Jurkat, Clone E6-1 (cell line): Measurements from ENCODE around the gene SETD2.

Experiments
- DNase-seq: peaks from one replicate; pipeline ENCODE4 v3.0.0-alpha.2; 2011; ENCODE audit warnings: low read depth, low spot score
- H3K4me3 ChIP-seq: 2 replicates; pipeline ENCODE4 v1.5.1; 2011; ENCODE audit warnings: mild to moderate bottlenecking, low read length, control low read depth, moderate library complexity

The SETD2 gene

GRCh38 chr3:46977811-46978195, 186.1 kb downstream of the SETD2 start:
- H3K4me3 ChIP-seq, result 0 out of 2 replicates have a peak overlapping the region, but pooled peaks have one; percentile 86
- DNase-seq, result no peak

DNA sequence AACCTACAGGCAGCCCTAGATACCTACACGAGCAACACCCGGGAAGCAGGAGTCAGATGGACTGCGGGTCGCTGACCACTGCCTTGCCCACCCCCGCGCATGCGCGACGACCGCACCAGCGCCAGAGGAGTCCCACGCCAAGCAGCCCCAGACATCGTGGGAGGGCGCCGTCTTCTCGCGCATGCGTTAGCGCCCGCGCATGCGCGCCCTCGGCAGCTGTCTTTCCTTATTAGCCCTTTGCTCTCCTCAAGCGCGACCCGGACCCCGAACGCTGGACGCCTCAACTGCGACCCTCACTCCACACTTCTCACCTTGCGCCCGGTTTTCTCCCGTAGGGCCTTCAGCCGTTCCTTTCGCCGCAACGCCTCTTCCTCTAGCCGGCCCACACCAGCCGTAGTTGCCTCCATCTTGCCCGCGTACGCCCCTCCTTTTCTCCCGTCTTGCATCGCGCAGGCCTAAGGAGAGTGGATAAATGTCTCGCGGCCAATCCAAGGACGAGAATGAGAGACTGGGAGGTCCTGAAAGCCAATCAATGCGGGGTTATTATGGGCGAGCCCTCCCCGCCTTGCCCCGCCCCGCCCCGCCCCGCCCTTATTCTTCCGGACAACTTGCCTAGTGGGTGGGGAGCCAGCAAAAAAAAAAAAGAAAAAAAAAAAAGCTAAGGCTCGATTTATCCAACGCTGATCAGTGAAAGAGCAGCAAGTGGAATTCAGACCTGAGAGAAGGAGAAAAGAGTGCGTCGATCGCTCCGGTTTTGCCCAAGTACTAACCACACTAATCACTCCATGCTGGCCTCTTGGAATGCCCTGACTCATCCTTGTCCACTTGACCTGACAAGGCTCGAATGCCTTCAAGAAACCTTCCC, 187.4 kb downstream of the SETD2 start, which contains the start of gene CCDC12:
Gene CCDC12 (minus strand): TSS at position 420 of the 865 bp plus-strand sequence. CDS start 13 bp downstream, at position 407.
- H3K4me3 ChIP-seq, result peak within 1 kb of the TSS; percentile 99
- peak; percentile 98 for DNase-seq

GRCh38 chr3:46974421-46975171, 189.3 kb downstream of the SETD2 start:
- H3K4me3 ChIP-seq, result peak overlapping the region; percentile 13; the same call in 1 of the 2 replicates
- DNase-seq, result no peak

GRCh38 chr3:46972396-46972795, 191.5 kb downstream of the SETD2 start:
- no peak for DNase-seq
- H3K4me3 ChIP-seq, result no peak overlapping the region

DNA sequence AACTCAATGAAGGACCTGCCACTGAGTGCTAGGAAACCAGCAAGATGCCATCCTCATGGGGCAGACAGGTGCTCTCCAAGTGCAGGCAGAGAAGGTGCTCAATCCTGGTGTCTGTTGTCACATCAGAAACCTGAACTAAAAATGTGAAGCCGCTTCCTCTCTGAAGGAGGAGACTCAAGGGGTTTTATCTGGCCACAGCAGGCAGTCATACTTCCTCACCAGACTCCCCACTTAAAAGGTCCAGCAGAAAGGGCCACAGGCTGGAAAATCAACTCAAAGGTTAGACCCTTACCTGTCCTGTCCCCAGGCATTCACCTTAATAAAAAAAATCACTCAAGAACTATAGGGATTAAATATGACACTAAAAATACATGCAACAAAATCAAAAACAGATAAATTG, 192.2 kb downstream of the SETD2 start:
- H3K4me3 ChIP-seq, result no peak overlapping the region
- DNase-seq, result no peak

DNA sequence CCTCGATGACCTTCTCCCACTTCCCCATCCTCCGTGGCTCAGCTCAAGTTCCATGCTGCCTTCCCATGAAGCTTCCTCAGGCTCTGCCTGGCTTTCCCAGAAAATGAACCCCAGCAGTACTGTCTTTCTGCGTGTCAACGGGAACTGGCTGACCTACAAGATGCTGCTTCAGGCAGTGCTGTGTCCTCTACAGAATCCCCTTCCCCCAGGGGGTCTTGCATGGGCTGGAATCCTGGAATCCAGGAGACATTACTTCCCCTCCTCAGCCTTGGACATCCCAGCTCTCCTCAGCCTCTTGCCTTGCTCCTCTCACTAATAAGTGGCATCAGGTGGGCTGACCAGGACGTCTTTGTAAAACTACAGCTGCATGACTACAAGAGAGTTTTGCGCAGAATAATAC, 192.8 kb downstream of the SETD2 start:
- H3K4me3 ChIP-seq, result no peak overlapping the region
- no peak for DNase-seq

DNA sequence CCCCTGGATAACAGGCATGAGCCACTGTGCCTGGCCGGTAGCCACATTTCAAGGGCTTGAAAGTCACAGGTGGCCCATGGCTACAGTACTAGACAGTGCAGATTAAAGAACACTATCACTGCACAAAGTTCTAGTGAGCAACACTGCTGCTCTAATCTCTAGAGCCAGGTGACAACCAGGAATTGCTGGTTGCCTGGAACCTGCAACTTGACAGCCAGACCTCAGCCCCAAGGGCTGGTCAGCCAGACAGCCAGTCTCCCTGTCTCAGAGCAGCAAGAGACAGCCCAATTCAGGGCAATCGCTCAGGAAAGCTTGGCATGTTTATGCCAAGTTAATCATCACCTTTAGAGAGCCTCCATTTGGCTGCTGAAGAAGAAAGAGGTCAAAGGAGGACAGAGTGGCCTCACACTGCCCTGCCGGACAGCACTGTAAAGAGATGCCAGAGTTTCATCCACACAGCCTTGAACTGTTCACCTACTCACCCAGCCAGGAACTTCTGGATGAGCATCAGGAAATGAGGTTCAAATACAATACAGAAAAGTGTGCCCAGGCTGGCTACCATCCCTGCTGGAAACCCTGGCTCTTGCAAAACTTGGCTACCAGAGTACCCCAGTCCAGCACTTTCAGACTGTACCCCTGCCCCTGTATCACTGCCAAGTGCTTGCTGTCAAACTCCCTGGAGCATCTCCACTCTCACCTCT, 193.4 kb downstream of the SETD2 start:
- no peak for DNase-seq
- no peak overlapping the region for H3K4me3 ChIP-seq

- no peak overlapping the region for H3K4me3 ChIP-seq
- no peak for DNase-seq
These were observed 195.0 kb downstream of the SETD2 start for GRCh38 chr3:46968783-46969428.

- H3K4me3 ChIP-seq, result no peak overlapping the region
- no peak for DNase-seq
These were observed 197.1 kb downstream of the SETD2 start for GRCh38 chr3:46966811-46967210.
